PFSK-1 (cell line): ENCODE results near the gene GSTM2.

ENCODE experiments used
- FOXP2 ChIP-seq: optimal IDR thresholded peaks from 2 replicates; pipeline ENCODE3; 2011; ENCODE audit warnings: borderline replicate concordance, control low read depth, inconsistent platforms; ENCODE audit not compliant: insufficient read depth; ENCODE audit errors: extremely low read length, extremely low read depth
- POLR2AphosphoS5 ChIP-seq: IDR thresholded peaks from 2 replicates; pipeline ENCODE4 v1.6.1; 2012; ENCODE audit warnings: low read depth, mild to moderate bottlenecking, control low read depth, low read length, moderate library complexity
- SIN3A ChIP-seq: IDR thresholded peaks from 2 replicates; pipeline ENCODE4 v1.6.1; 2012; ENCODE audit warnings: mild to moderate bottlenecking, low read length, moderate library complexity, borderline replicate concordance; ENCODE audit not compliant: insufficient read depth
- TAF1 ChIP-seq: IDR thresholded peaks from 2 replicates; pipeline ENCODE4 v1.6.1; 2012; ENCODE audit warnings: low read length, control low read depth, borderline replicate concordance; ENCODE audit not compliant: insufficient read depth
- TF ChIP-seq, protein P1 (sequence below), 2 experiments: IDR thresholded peaks; 2 replicates each; pipeline versions ENCODE4 v1.6.1 to v1.8.0; 2011 to 2012; ENCODE audit warnings: low read depth in 2 of 2, low read length in 2 of 2, control low read depth in 1 of 2, inconsistent platforms in 1 of 2, mild to moderate bottlenecking in 1 of 2, moderate library complexity in 1 of 2; ENCODE audit not compliant: insufficient read depth in 1 of 2

Gene GSTM2

GRCh38 chr1:109626682-109627408, 41.0 kb upstream of the GSTM2 start:
- no peak for TF ChIP-seq POLR2AphosphoS5
- no peak for TF ChIP-seq TAF1
- TF ChIP-seq, protein P1, sequence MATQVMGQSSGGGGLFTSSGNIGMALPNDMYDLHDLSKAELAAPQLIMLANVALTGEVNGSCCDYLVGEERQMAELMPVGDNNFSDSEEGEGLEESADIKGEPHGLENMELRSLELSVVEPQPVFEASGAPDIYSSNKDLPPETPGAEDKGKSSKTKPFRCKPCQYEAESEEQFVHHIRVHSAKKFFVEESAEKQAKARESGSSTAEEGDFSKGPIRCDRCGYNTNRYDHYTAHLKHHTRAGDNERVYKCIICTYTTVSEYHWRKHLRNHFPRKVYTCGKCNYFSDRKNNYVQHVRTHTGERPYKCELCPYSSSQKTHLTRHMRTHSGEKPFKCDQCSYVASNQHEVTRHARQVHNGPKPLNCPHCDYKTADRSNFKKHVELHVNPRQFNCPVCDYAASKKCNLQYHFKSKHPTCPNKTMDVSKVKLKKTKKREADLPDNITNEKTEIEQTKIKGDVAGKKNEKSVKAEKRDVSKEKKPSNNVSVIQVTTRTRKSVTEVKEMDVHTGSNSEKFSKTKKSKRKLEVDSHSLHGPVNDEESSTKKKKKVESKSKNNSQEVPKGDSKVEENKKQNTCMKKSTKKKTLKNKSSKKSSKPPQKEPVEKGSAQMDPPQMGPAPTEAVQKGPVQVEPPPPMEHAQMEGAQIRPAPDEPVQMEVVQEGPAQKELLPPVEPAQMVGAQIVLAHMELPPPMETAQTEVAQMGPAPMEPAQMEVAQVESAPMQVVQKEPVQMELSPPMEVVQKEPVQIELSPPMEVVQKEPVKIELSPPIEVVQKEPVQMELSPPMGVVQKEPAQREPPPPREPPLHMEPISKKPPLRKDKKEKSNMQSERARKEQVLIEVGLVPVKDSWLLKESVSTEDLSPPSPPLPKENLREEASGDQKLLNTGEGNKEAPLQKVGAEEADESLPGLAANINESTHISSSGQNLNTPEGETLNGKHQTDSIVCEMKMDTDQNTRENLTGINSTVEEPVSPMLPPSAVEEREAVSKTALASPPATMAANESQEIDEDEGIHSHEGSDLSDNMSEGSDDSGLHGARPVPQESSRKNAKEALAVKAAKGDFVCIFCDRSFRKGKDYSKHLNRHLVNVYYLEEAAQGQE (IDR thresholded peaks at IDR 0.05; ENCODE audit: insufficient read depth in 1 of 2, low read depth in 2 of 2, low read length in 2 of 2): no peak
- TF ChIP-seq FOXP2: no peak

GRCh38 chr1:109627692-109628399, 40.0 kb upstream of the GSTM2 start:
- no peak for TF ChIP-seq FOXP2
- TF ChIP-seq TAF1: no peak
- TF ChIP-seq SIN3A: no peak

GRCh38 chr1:109628540-109629321, 39.1 kb upstream of the GSTM2 start:
- TF ChIP-seq SIN3A: no peak
- TF ChIP-seq, protein P1 (IDR thresholded peaks at IDR 0.05; ENCODE audit: insufficient read depth in 1 of 2, low read depth in 2 of 2, low read length in 2 of 2): no peak
- TF ChIP-seq POLR2AphosphoS5: no peak
- TF ChIP-seq TAF1: no peak
- no peak for TF ChIP-seq FOXP2

- TF ChIP-seq, protein P1 (IDR thresholded peaks at IDR 0.05; ENCODE audit: insufficient read depth in 1 of 2, low read depth in 2 of 2, low read length in 2 of 2): no peak
- no peak for TF ChIP-seq POLR2AphosphoS5
- no peak for TF ChIP-seq FOXP2
- no peak for TF ChIP-seq TAF1
- TF ChIP-seq SIN3A: no peak
These were observed 38.4 kb upstream of the GSTM2 start for GRCh38 chr1:109629372-109630030.

DNA sequence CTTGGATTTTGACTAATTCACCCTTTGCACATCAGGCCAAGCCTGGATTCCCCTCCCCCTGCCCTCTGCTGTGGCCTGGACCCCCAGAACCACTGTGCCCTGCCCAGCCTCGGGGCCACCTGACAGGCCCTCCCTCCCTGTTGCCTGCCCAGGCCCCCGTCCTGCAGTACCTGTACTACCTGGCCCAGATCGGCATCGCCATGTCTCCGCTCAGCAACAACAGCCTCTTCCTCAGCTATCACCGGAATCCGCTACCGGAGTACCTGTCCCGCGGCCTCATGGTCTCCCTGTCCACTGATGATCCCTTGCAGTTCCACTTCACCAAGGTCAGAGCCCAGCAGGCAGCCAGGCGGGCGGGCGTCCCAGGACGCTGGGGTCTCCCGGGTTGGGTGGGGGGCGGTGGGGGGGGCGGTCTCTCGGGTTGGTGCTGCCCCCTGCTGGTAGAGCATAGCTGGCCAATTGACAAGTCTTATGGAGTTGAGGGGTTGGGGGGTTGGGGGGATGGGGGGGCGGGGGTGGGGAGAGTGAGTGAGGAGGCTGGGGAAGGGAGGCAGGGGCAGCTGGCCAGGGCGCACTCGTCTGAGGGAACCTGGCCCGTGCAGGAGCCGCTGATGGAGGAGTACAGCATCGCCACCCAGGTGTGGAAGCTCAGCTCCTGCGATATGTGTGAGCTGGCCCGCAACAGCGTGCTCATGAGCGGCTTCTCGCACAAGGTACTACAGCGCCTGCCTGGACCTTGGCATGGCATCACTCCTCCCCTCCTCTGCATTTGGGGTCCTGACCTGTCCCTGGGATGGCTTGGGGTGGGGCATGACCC, 37.6 kb upstream of the GSTM2 start:
- TF ChIP-seq POLR2AphosphoS5 (no peak), TAF1 (no peak), SIN3A (no peak), FOXP2 (no peak)
- TF ChIP-seq, protein P1 (IDR thresholded peaks at IDR 0.05; ENCODE audit: insufficient read depth in 1 of 2, low read depth in 2 of 2, low read length in 2 of 2): no peak
